HEK293T (cell line): ENCODE measurements around the gene BEST1.

Experiments
- CTCF ChIA-PET: fragments of 350-600 bp; formaldehyde crosslinking; extraction: SDS; loops from one replicate; lab custom pipeline; 2021; ENCODE audit warnings: antibody characterized with exemption, inconsistent platforms; lab: Yijun Ruan, JAX
- POLR2A ChIA-PET: fragments of 350-600 bp; formaldehyde crosslinking; extraction: SDS; loops from one replicate; lab custom pipeline; 2020; ENCODE audit warnings: antibody characterized with exemption, inconsistent platforms; lab: Yijun Ruan, JAX
- DNase-seq: peaks from one replicate; pipeline ENCODE4 v3.0.0; 2012; ENCODE audit warnings: mixed read lengths; ENCODE audit errors: extremely low spot score
- ARNT ChIP-seq: fragments of 450-650 bp; IDR thresholded peaks from 2 replicates; pipeline ENCODE4 v1.6.1; 2017; ENCODE audit warnings: mild to moderate bottlenecking
- BHLHE40 ChIP-seq: fragments of 450-650 bp; IDR thresholded peaks from 2 replicates; pipeline ENCODE4 v1.6.1; 2016; ENCODE audit warnings: mild to moderate bottlenecking, moderate library complexity, borderline replicate concordance
- CTBP1 ChIP-seq: fragments of 450-650 bp; IDR thresholded peaks from 2 replicates; pipeline ENCODE4 v1.6.1; 2016; ENCODE audit warnings: borderline replicate concordance
- ELF4 ChIP-seq: fragments of 450-650 bp; IDR thresholded peaks from 2 replicates; pipeline ENCODE4 v1.6.1; 2017; ENCODE audit warnings: antibody characterized with exemption
- FOXA1 ChIP-seq: fragments of 450-650 bp; IDR thresholded peaks from 2 replicates; pipeline ENCODE4 v1.6.1; 2016; ENCODE audit warnings: mild to moderate bottlenecking
- FOXK2 ChIP-seq: fragments of 450-650 bp; IDR thresholded peaks from 2 replicates; pipeline ENCODE4 v1.6.1; 2016; ENCODE audit warnings: mild to moderate bottlenecking
- FOXM1 ChIP-seq: fragments of 450-650 bp; IDR thresholded peaks from 2 replicates; pipeline ENCODE4 v1.6.1; 2017; ENCODE audit warnings: mild to moderate bottlenecking, borderline replicate concordance
- HDGF ChIP-seq: fragments of 450-650 bp; IDR thresholded peaks from 2 replicates; pipeline ENCODE4 v1.6.1; 2017; ENCODE audit warnings: antibody characterized with exemption, borderline replicate concordance
- L3MBTL2 ChIP-seq: fragments of 450-650 bp; conservative IDR thresholded peaks from 2 replicates; pipeline ENCODE4 v1.6.1; 2016; ENCODE audit warnings: mild to moderate bottlenecking
- LEF1 ChIP-seq: fragments of 450-650 bp; IDR thresholded peaks from 2 replicates; pipeline ENCODE4 v1.6.1; 2017; ENCODE audit warnings: mild to moderate bottlenecking, borderline replicate concordance
- NFRKB ChIP-seq: fragments of 450-650 bp; IDR thresholded peaks from 2 replicates; pipeline ENCODE4 v1.6.1; 2016; ENCODE audit warnings: mild to moderate bottlenecking, moderate library complexity
- PKNOX1 ChIP-seq: fragments of 450-650 bp; IDR thresholded peaks from 2 replicates; pipeline ENCODE4 v1.6.1; 2016
- SP1 ChIP-seq: fragments of 450-650 bp; IDR thresholded peaks from 2 replicates; pipeline ENCODE4 v1.6.1; 2017
- SUZ12 ChIP-seq: fragments of 450-650 bp; IDR thresholded peaks from 2 replicates; pipeline ENCODE4 v1.6.1; 2016; ENCODE audit warnings: mild to moderate bottlenecking
- TARDBP ChIP-seq: fragments of 450-650 bp; IDR thresholded peaks from 2 replicates; pipeline ENCODE4 v1.6.1; 2016
- ZNF384 ChIP-seq: fragments of 450-650 bp; IDR thresholded peaks from 2 replicates; pipeline ENCODE4 v1.6.1; 2016

The BEST1 gene

GRCh38 chr11:61954851-61955421 lies 4.8 kb downstream of the BEST1 start:
- DNase-seq = peak; percentile 3
- TF ChIP-seq NFRKB (no peak), FOXM1 (no peak), ELF4 (no peak), FOXA1 (no peak), TARDBP (no peak), CTBP1 (no peak), L3MBTL2 (no peak), PKNOX1 (no peak)
- CTCF ChIA-PET = no interaction called here
- POLR2A ChIA-PET = interaction anchor here (1.1 kb wide), 2 partner anchors 11 to 13 kb away, joined by 4 to 5 read pairs; partner anchors contain the start of gene FTH1

GRCh38 chr11:61955422-61956135 lies 5.4 kb downstream of the BEST1 start:
- TF ChIP-seq NFRKB = no peak
- no peak for TF ChIP-seq CTBP1
- no peak for TF ChIP-seq L3MBTL2
- TF ChIP-seq FOXM1 = no peak
- no peak for TF ChIP-seq ELF4
- no peak for TF ChIP-seq PKNOX1
- TF ChIP-seq FOXK2 = no peak
- TF ChIP-seq TARDBP = no peak
- TF ChIP-seq FOXA1 = no peak
- TF ChIP-seq HDGF = no peak
- TF ChIP-seq ZNF384 = no peak
- no peak for TF ChIP-seq SUZ12
- TF ChIP-seq LEF1 = no peak
- no peak for TF ChIP-seq ARNT
- no peak for TF ChIP-seq BHLHE40
- TF ChIP-seq SP1 = no peak
- ChIA-PET POLR2A (interaction anchor here (1.1 kb wide), 2 partner anchors 10 to 12 kb away, joined by 4 to 5 read pairs; partner anchors contain the start of gene FTH1), CTCF (no interaction called here)
- peak; percentile 3 for DNase-seq

GRCh38 chr11:61956191-61957020 lies 6.3 kb downstream of the BEST1 start:
- POLR2A ChIA-PET = no interaction called here
- CTCF ChIA-PET = no interaction called here

GRCh38 chr11:61957021-61957770 lies 7.0 kb downstream of the BEST1 start:
- ChIA-PET POLR2A (interaction anchor here (1.3 kb wide), 1 partner anchor 11 kb away, joined by 8 read pairs; no protein-coding TSS in a partner anchor), CTCF (interaction anchor here (1.3 to 1.6 kb wide), 2 partner anchors 58 to 125 kb away, joined by 3 read pairs; no protein-coding TSS in a partner anchor)
- no peak for TF ChIP-seq BHLHE40
- no peak for TF ChIP-seq ARNT
- TF ChIP-seq CTBP1 = no peak
- no peak for TF ChIP-seq FOXA1
- TF ChIP-seq TARDBP = no peak
- TF ChIP-seq L3MBTL2 = no peak
- TF ChIP-seq SP1 = no peak
- no peak for TF ChIP-seq LEF1
- DNase-seq = no peak

More at GRCh38 chr11:61956191-61957020, 6.3 kb downstream of the BEST1 start:
- TF ChIP-seq CTBP1 (no peak), SUZ12 (no peak), FOXA1 (no peak)
- no peak for DNase-seq

- ChIA-PET POLR2A (interaction anchor here (1.3 kb wide), 1 partner anchor 10 kb away, joined by 8 read pairs; no protein-coding TSS in a partner anchor), CTCF (interaction anchor here (1.0 to 1.6 kb wide), 3 partner anchors 11 to 123 kb away, joined by 3 to 4 read pairs (median 3); no protein-coding TSS in a partner anchor)
- no peak for TF ChIP-seq BHLHE40
- TF ChIP-seq L3MBTL2 = no peak
- TF ChIP-seq HDGF = no peak
- no peak for TF ChIP-seq FOXM1
- no peak for TF ChIP-seq LEF1
- no peak for TF ChIP-seq TARDBP
- TF ChIP-seq FOXK2 = no peak
- no peak for TF ChIP-seq NFRKB
- no peak for TF ChIP-seq ELF4
- no peak for TF ChIP-seq ARNT
- no peak for TF ChIP-seq ZNF384
- no peak for TF ChIP-seq SP1
- no peak for TF ChIP-seq FOXA1
- TF ChIP-seq SUZ12 = no peak
- TF ChIP-seq CTBP1 = no peak
- no peak for TF ChIP-seq PKNOX1
- DNase-seq = no peak
Measured at GRCh38 chr11:61958590-61958989, 8.4 kb downstream of the BEST1 start.
